CD4-positive, alpha-beta T cell treated with Interferon gamma for 1 hour (primary cell): Measurements from ENCODE around the gene MANF.
"Not testable (repeated sequence)": the region's sequence is repeated elsewhere in the genome, so short reads cannot be mapped to it uniquely, and the experiment has no call there.

Experiments
- DNase-seq: peaks from one replicate; pipeline ENCODE4 v3.0.0-alpha.2; 2020

Gene MANF

GRCh38 chr3:51373658-51374421 is 11.3 kb upstream of the MANF start:
- no peak for DNase-seq

GRCh38 chr3:51374456-51374855 is 10.6 kb upstream of the MANF start:
- DNase-seq: no peak

- DNase-seq: no peak
These were observed 10.0 kb upstream of the MANF start for GRCh38 chr3:51375136-51375535.

DNA sequence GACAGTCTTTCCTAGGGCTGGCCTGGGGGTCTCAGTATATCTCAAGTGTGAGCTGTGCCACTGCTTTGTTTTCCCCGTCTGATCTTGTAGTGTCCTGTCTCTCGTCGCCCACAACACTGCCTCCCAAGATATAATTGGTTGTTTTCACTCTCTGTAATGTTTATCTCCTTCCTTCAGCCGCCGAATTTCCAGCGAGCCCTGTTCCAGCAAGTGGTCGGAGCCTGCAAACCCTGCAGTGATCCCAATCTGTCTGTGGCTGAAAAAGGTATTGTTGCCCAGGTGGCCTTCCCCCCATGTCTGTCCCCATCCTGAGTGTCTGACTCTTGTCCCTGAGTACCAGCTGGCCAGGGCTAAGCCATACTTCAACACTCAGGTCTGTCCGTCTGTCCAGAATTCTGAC is 9.5 kb upstream of the MANF start:
- no peak for DNase-seq

DNA sequence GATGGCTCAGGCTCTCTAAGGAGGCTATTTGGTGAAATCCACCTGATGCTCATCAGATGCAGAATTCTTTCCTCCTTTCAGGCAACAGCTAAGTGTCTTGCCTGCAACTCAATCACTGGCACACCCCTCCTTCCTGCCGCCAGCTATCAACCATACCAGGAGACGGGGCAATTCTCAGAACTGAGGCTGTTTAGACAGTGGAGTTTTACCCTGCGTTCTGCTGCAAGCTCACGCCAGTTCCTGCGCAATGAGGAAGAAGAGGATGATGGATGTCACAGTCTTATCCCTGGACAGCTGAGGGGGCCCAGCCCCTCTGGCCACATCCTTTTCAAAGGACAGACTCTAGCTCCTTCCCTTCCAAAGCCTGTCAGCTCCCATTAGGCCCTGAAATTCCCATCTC is 7.0 kb upstream of the MANF start:
- DNase-seq: no peak

- no peak for DNase-seq
These were observed 6.4 kb upstream of the MANF start for GRCh38 chr3:51378726-51379125.

DNA sequence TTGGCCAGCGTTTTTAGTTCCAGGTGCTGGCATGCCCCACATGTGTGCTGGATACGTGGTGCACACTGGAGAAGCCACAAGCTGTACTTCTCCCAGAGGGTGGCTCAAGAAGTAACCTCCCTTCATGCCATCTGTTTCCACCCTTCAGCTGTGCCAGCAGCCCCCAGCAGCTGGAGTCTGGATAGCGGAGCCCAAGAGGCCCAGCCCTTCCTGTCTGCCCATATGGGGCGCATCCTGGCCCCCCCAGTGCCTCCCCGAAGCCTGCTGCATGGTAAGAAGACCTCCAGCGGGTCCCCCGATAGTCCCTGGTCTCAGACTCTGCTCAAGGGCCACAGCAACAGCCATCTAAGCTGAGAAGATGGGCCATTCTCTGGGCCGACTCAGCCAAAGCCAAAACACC is 5.8 kb upstream of the MANF start:
- no peak for DNase-seq

DNA sequence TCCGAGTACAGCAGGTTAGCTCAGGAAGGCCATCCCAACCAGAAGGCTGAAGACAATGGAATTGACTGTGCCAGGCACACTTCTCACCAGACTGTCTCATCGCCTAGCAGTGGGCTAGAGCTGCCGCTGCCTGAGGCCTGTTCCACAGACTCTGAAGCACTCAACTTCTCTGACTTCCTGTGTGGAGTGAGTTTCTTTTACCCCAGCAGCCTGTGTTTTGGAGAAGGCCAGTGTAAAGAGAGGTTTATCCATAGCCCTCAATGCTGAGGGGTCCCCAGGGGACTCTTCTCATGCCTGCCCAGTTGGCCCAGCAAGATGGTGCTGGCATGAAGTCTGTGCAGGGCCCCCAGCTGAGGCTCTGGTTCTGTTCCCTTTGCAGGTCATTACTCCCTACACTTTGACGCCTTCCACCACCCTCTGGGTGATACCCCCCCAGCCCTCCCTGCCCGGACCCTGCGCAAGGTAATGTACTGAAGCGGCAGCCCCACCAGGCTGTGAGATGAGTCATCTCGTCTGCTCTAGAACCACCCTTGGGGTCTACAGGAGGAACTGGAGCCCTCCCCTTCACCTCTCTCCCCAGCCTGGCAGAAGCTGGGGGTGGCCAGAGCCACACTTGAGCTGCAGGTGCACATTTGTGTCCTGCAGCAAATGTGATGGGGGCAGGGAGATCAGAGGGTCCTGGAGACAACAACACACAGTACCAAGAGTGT is 5.2 kb upstream of the MANF start:
- DNase-seq: no peak

DNA sequence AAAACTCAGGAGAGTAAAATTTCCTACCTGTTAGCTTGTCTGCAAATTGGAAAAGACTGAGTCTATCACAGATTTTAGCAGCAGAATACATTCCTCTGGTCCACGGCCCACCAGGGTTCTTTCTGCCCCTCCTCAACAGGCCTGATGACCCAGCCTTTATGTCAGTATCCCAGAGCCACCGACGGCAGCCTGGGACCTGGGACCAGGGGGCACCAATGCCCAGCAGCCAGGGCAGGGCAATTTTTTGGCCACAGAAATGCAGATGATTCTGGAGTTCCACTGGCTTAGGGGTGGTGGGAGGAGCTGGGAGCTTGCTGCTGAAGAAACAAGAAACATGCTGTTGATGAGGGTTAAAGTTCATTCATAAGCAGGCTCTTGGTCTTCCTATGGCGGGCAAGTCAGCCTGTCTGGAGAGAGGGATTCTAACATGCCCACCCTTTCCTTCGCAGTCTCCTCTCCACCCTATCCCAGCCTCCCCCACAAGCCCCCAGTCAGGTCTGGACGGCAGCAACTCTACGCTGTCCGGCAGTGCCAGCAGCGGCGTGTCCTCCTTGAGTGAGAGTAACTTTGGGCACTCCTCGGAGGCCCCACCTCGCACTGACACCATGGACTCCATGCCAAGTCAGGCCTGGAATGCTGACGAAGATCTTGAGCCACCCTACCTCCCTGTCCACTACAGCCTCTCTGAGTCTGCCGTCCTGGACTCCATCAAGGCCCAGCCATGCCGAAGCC is 4.3 kb upstream of the MANF start:
- no peak for DNase-seq

DNA sequence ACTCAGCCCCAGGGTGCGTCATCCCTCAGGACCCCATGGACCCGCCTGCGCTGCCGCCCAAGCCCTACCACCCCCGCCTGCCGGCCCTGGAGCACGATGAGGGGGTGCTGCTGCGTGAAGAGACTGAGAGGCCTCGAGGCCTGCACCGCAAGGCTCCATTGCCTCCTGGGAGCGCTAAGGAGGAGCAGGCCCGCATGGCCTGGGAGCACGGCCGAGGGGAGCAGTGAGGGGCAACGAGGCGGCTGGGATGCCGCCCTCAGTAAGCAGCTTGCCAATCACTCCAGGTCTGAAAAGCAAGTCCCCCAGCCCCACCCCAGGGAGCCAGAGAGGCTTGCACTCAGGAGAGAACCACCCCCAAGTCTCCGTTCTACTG is 3.8 kb upstream of the MANF start:
- DNase-seq: no peak

DNA sequence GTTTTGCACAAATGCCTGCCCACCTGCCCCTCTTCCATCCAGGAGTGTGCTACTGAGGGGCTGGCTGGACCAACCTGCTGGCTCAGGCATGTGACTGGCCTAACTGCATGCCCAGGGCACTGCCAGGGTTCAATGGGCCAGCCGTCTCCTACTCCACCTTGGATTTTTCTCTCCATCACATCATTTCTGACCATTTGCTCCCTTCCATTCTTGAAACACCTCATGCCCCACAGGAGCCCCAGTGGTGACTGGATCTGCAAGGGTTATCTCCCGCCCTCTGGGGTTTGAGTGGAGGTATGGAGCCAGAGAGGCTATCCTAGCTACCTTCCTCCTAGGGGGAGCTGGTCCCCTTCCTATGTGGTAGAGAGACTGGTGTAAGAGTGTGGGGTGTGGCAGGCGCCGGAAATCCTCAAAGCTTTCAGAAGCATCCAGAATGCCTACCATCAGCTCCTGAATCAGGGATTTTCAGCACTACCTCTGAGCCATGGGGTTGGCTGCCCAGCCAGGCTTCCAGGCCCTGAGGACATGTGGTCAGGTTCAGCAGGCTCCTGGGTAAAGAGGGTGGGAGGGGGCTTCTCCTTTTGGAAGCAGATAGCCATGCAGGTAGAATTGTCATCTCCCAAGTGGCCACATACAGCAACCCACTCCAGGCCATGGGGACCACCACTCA is 2.9 kb upstream of the MANF start:
- DNase-seq: no peak

DNA sequence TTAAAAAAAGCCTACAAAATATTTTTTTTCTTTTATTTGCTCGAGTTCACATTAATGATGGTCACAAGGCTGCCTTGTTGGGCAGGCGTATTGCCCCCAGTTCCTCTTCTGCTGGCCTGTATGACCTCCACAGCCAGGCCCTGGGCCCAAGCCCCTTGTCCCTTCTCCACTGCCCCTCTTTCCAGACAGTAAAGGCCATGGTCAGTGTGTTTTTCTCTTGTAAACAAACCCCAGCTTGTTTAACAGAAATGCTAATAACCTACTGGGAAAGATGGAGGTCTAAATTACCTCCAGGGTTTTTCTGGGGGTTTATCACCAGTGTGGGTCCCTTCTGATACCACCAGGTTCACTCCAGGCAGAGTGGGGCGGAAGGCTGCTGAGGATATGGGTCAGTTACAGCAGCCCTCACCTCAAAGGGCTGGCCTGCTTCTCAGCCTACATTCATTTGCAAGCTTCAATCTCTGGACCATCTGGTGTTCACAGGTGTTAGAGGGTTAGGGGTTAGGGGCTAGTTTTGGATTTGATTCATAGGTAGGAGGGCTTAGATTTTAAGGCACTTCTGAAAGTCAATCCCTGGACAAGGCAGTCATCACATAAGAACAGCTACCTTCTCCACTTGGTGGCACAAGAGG is 2.0 kb upstream of the MANF start:
- no peak for DNase-seq

DNA sequence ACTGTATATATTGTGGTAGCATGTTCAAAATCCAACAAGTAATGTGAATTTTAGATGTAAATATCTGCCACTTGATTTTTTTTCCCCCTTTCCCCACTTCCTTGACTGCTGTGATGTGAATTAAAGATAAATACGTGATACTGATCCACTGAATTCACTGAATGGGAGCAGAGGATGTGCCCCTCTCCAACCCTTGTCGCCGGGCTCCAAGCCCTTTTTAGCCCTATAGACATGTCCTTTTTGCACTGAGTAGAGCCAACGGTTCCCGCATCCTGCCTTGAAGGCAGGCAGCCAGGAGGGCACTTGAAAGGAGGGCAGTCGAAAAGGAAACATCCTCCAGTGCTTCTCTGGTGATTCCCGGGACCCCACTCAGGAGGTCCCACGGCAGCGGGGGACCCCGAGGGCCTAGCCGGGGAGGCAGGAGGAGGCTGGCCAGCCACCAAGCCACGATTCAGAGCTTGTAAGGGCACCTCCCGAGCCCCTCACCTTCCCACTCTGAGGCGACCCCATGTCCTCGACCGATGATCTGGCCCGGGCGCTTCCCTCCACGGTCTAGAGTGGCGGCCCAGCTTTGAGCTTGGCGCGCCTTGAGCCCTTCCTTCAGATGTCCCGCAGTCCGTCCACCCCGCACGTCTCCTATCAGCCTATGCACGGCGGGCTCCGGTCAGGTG is 901 bp upstream of the MANF start:
- peak; percentile 5 for DNase-seq

DNA sequence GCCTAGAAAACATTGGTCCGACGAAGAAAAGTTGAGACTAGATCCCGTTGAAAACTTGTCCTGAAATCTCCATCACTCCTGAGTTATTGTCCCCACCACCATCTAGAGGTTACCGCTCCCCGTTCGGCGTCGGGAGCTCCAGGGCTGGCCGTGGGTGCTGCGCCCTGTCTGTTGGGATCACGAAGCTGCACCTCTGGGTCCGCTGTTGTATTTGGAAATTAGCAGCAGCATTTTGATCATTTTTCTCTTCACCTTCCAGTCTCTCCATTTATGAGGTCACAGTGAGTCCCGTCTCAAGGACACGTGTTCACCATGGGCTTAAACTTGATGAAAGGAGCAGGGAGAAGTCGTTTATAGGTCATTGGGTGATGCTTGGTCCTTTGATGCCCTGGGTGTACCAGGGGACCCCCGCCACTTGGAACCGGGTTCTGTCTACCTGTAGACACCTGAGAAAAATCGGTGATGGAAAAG is 565 bp downstream of the MANF start:
- DNase-seq: no peak

DNA sequence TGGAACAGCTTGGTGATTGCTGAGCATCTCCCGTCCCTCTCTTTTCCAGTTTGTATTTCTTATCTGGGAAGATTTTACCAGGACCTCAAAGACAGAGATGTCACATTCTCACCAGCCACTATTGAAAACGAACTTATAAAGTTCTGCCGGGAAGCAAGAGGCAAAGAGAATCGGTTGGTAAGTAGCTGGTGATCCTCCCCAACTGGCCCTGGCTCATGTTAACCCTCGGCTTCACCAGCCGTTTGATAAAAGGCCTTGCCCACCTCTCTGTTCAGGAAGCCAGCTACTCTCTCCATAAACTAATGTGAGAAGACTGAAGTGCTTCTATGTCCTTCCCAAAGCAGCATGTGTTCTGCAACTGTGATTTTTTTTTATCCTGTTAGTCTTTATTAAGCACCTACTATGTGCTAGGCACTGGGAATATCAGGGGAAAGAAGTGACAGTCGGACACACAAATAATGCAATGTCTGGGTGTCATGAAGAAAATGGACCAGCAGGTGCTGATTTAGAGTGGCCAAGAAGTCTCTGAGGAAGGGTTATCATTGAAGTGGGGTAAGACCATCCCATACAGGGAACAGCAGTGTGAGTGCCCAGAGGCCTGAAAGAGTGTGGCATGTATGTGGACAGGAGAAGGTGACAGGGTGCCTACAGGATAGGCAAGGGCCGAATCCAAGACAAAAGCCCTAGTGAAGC is 1.2 kb downstream of the MANF start:
- no peak for DNase-seq

DNA sequence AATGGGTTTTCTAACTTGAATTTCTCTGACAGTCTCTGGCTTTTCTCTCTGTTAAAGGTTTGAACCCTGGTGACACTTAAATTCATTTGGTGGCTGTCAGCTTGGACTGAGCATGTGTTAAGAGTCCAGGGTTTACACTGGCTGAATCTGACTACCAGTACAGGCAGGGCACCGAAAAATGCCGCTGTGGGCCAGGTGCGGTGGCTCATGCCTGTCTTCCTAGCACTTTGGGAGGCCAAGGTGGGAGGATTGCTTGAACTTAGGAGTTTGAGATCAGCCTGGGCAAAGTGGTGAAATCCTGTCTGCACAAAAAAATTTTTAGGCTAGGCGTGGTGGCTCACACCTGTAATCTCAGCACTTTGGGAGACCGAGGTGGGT is 1.8 kb downstream of the MANF start:
- no peak for DNase-seq

GRCh38 chr3:51387281-51387680 is 2.2 kb downstream of the MANF start:
- not testable (repeated sequence) for DNase-seq

DNA sequence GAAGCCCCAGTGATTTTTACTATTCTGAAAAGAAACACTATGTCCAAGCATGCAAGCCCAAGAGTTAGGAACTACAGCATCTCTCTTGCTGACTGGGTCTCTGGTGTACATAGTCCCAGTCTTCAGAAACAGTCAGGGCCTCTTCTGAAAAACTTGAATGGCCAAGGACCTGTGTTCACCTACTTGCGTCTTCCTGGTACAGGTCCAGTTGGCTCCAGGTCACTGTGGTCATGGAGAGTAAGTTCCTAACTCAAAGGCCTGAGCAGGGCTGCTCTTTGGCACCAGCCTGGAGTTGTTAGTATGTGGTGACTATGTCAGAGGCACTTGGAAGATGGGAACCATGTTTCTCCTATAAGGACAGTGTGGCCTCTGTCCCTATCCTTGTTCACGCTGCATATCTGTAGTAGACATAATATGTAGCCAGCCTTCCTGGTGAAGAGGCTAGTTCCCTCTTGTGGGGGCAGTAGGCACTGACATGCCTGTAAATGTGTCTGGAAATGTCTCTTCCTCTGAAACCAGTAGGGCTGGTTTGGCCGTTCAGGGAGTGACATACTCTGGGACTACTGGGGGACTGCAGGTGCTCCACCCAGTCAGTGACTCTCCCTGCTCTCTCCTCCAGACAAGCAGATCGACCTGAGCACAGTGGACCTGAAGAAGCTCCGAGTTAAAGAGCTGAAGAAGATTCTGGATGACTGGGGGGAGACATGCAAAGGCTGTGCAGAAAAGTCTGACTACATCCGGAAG is 3.4 kb downstream of the MANF start:
- DNase-seq: no peak

- peak; percentile 51 for DNase-seq
These were observed 4.5 kb downstream of the MANF start for GRCh38 chr3:51389423-51390183.
